HG03039 (cell line): ENCODE results near the gene HNF4A.

ENCODE experiments used
- ATAC-seq: cut with Tn5 transposase; IDR thresholded peaks from one replicate; pipeline ENCODE4 v1.9.1; 2021; ENCODE audit warnings: mild to moderate bottlenecking, moderate library complexity; ENCODE audit not compliant: unreplicated experiment

HNF4A gene

GRCh38 chr20:44392088-44392775 is 36.7 kb downstream of the HNF4A start:
- no peak for ATAC-seq

- no peak for ATAC-seq
These were observed 37.5 kb downstream of the HNF4A start for GRCh38 chr20:44392776-44393607.

GRCh38 chr20:44393608-44394451 is 38.3 kb downstream of the HNF4A start:
- ATAC-seq = no peak

GRCh38 chr20:44394452-44394701 is 38.9 kb downstream of the HNF4A start:
- no peak for ATAC-seq

- no peak for ATAC-seq
These were observed 39.4 kb downstream of the HNF4A start for GRCh38 chr20:44394702-44395460.

- ATAC-seq = no peak
These were observed 40.2 kb downstream of the HNF4A start for GRCh38 chr20:44395461-44396340.

- ATAC-seq = no peak
These were observed 41.1 kb downstream of the HNF4A start for GRCh38 chr20:44396369-44397130.

GRCh38 chr20:44398335-44398734 is 42.8 kb downstream of the HNF4A start:
- ATAC-seq = no peak

- no peak for ATAC-seq
These were observed 43.9 kb downstream of the HNF4A start for GRCh38 chr20:44399446-44399845.

- no peak for ATAC-seq
These were observed 45.1 kb downstream of the HNF4A start for GRCh38 chr20:44400671-44400969.

GRCh38 chr20:44400970-44401769 is 45.7 kb downstream of the HNF4A start:
- no peak for ATAC-seq

GRCh38 chr20:44401770-44402390 is 46.4 kb downstream of the HNF4A start:
- ATAC-seq = no peak

GRCh38 chr20:44402391-44403193 is 47.1 kb downstream of the HNF4A start:
- no peak for ATAC-seq

- ATAC-seq = no peak
These were observed 48.0 kb downstream of the HNF4A start for GRCh38 chr20:44403194-44404112.

- ATAC-seq = no peak
These were observed 49.0 kb downstream of the HNF4A start for GRCh38 chr20:44404204-44405181.
